AG09319 (cell line): ENCODE data around the gene SPATS2L.

Experiments used
- DNase-seq: peaks from one replicate; pipeline ENCODE4 v3.0.0-alpha.2; 2010; ENCODE audit warnings: low read depth; ENCODE audit errors: extremely low read depth
- CTCF ChIP-seq: IDR thresholded peaks from 2 replicates; pipeline ENCODE4 v1.5.1; 2011; ENCODE audit warnings: low read depth, mild to moderate bottlenecking, inconsistent platforms, low read length, moderate library complexity

SPATS2L gene

DNA sequence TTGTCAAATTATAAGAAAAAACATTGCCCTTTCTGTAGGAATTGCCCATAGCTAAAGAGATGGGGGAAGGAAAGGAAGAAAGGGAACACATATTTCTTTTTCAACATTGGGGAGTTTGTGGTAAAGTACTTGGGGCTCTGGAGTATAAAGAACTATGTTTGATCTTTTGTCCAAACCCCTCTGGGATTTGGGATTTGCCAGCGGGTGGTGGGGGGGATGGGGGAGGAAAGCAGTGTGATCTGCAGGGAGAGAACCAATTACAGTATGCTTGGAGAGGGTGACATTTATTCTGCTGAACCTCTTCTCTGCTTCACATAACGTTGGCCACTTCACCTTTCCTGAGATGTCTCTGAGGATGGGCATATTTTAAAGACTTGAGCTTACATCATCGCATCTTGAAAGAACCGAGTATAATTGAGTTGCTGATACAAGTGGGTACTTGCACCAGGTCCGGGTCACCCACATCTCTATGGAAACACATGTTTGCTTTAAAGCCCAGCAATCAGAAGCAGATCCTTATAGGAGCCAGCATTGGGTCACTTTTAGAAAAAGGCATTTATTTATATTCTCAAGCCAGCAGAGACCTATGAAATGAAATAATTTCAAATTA lies 73.1 kb downstream of the SPATS2L start:
- TF ChIP-seq CTCF, result no peak
- DNase-seq, result no peak

DNA sequence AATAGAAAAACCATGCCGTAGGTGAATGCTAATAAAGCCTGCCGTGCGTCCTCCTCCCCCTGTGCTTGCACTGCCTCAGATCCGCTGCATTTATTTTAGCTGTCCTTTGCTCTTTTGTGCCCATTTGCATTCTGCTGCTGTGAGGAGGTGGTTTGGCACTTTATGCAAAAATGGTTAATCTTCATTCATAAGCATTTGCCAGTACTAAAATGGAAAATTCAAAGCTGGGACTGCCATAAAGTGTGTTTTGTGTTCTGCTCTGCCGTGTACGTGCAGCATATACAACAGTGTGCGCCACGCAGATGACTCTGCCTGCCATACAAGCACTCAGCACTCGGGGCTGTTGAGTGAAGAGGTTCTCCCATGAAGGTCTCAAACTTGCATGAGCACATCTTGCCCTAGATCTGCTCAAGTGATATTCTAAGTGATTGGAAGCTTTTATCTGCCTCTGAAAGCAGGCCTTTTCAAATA lies 73.6 kb downstream of the SPATS2L start:
- TF ChIP-seq CTCF, result no peak
- DNase-seq, result no peak

DNA sequence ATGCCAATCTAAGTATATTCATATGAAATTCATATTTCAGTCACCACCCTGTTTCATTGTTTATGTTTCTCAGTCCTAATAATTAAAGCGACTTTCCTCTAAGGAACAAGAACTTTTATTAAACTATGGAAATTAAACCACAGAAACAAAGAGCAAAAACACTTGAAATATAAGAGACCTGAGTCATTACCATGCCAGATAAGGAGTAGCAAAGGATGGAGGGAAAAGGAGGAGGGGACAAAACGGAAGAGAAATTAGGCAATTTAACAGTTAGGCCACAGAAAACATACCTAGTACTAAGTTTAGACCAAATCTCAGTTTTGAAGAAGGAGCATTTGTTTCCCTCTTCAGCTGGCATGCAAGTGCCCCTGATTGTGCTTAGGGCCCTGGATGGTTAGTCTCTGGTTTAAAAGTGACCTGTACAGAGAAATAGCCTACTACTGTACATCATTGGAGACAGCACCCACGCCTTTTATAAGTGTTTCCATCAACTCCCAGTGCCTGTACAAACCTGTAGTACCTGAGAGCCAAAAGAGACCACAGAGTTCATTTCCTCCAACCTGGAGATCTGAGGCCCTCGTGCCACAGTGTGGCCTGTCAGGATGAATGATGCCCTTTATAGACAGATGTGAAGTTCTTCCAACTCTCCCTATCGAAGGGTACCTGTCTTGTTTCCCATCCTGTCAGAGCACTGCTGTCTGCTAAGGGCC lies 74.5 kb downstream of the SPATS2L start:
- no peak for DNase-seq
- TF ChIP-seq CTCF, result no peak

DNA sequence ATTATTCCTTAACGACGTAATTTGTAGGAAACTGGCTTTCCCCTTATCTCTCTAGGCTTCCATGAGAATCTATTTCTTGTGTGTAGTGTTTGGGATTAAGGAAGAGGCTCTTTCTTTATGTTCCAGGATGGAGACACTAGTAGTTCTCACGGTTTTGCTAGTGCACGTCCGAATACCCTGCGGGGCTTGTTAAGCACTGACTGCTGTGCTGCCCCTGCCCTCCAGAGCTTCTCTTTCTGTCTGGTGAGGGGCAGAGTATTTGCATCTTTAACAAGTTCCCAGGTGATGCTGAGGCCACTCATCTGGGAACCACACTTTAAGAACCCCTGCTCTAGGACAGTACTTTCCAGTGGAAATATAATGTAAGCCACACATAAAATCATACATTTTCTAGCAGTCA lies 76.4 kb downstream of the SPATS2L start:
- DNase-seq, result no peak
- no peak for TF ChIP-seq CTCF

- no peak for DNase-seq
- no peak for TF ChIP-seq CTCF
Measured at GRCh38 chr2:200383380-200384110, 77.1 kb downstream of the SPATS2L start.

GRCh38 chr2:200385063-200385635 lies 78.7 kb downstream of the SPATS2L start:
- DNase-seq, result no peak
- TF ChIP-seq CTCF, result no peak

- no peak for TF ChIP-seq CTCF
- DNase-seq, result no peak
Measured at GRCh38 chr2:200393191-200393590, 86.7 kb downstream of the SPATS2L start.
